HG02759 (cell line): ENCODE data around the gene MAP3K10.
"Not testable (repeated sequence)": the region's sequence is repeated elsewhere in the genome, so short reads cannot be mapped to it uniquely, and the experiment has no call there.

Experiments
- ATAC-seq: cut with Tn5 transposase; IDR thresholded peaks from one replicate; pipeline ENCODE4 v1.9.1; 2021; ENCODE audit warnings: mild to moderate bottlenecking, moderate library complexity; ENCODE audit not compliant: unreplicated experiment

Gene MAP3K10

GRCh38 chr19:40171293-40171692, 19.9 kb upstream of the MAP3K10 start:
- ATAC-seq: not testable (repeated sequence)

GRCh38 chr19:40174092-40174491, 17.1 kb upstream of the MAP3K10 start:
- ATAC-seq: no peak

GRCh38 chr19:40175820-40176219, 15.4 kb upstream of the MAP3K10 start:
- ATAC-seq: no peak

GRCh38 chr19:40177286-40178070, 13.7 kb upstream of the MAP3K10 start:
- ATAC-seq: no peak

GRCh38 chr19:40178756-40179155, 12.5 kb upstream of the MAP3K10 start:
- no peak for ATAC-seq

- ATAC-seq: no peak
These were observed 7.0 kb upstream of the MAP3K10 start for GRCh38 chr19:40184273-40184672.

GRCh38 chr19:40191836-40192646, 815 bp downstream of the MAP3K10 start:
- no peak for ATAC-seq

GRCh38 chr19:40192758-40193586, 1.7 kb downstream of the MAP3K10 start:
- ATAC-seq: no peak

- ATAC-seq: no peak
These were observed 2.3 kb downstream of the MAP3K10 start for GRCh38 chr19:40193587-40193849.

- no peak for ATAC-seq
These were observed 7.2 kb downstream of the MAP3K10 start for GRCh38 chr19:40198272-40198990.

- no peak for ATAC-seq
These were observed 9.3 kb downstream of the MAP3K10 start for GRCh38 chr19:40200341-40201099.

- no peak for ATAC-seq
These were observed 13.2 kb downstream of the MAP3K10 start for GRCh38 chr19:40204381-40204780.

- no peak for ATAC-seq
These were observed 14.5 kb downstream of the MAP3K10 start for GRCh38 chr19:40205760-40206159.

- ATAC-seq: no peak
These were observed 17.4 kb downstream of the MAP3K10 start for GRCh38 chr19:40208602-40209001.

- ATAC-seq: no peak
These were observed 19.7 kb downstream of the MAP3K10 start for GRCh38 chr19:40210889-40211288.

GRCh38 chr19:40213251-40213829, 22.1 kb downstream of the MAP3K10 start:
- ATAC-seq: no peak

- no peak for ATAC-seq
These were observed 22.8 kb downstream of the MAP3K10 start for GRCh38 chr19:40213882-40214570.

- ATAC-seq: no peak
These were observed 23.7 kb downstream of the MAP3K10 start for GRCh38 chr19:40214936-40215335.
